Activated CD4-positive, CD25-positive, alpha-beta regulatory T cell (primary cell): ENCODE results near the gene TPO.
"Not testable (repeated sequence)": the region's sequence is repeated elsewhere in the genome, so short reads cannot be mapped to it uniquely, and the experiment has no call there.

Source experiments
- DNase-seq, 4 experiments: peaks; one replicate each; lab custom pipeline; 2025; lab: John Stamatoyannopoulos, UW

Gene TPO

GRCh38 chr2:1484131-1484884 is 71.0 kb downstream of the TPO start:
- no peak for DNase-seq

- no peak for DNase-seq
Measured at GRCh38 chr2:1486670-1487069, 73.4 kb downstream of the TPO start.

- no peak for DNase-seq
Measured at GRCh38 chr2:1487758-1488157, 74.5 kb downstream of the TPO start.

- no peak for DNase-seq
Measured at GRCh38 chr2:1488181-1488671, 75.0 kb downstream of the TPO start.

GRCh38 chr2:1488851-1489250 is 75.6 kb downstream of the TPO start:
- no peak for DNase-seq

GRCh38 chr2:1489486-1489885 is 76.2 kb downstream of the TPO start:
- DNase-seq, result no peak

- DNase-seq, result not testable (repeated sequence)
Measured at GRCh38 chr2:1490381-1490780, 77.1 kb downstream of the TPO start.

GRCh38 chr2:1491751-1492150 is 78.5 kb downstream of the TPO start:
- no peak for DNase-seq

GRCh38 chr2:1492231-1492630 is 79.0 kb downstream of the TPO start:
- not testable (repeated sequence) for DNase-seq

- DNase-seq, result no peak
Measured at GRCh38 chr2:1492711-1493430, 79.6 kb downstream of the TPO start.

GRCh38 chr2:1493431-1494126 is 80.3 kb downstream of the TPO start:
- DNase-seq, result no peak

GRCh38 chr2:1494257-1494656 is 81.0 kb downstream of the TPO start:
- DNase-seq, result no peak

GRCh38 chr2:1494906-1495305 is 81.6 kb downstream of the TPO start:
- no peak for DNase-seq

GRCh38 chr2:1495676-1496358 is 82.6 kb downstream of the TPO start:
- DNase-seq, result no peak

GRCh38 chr2:1496359-1496821 is 83.1 kb downstream of the TPO start:
- DNase-seq, result no peak

GRCh38 chr2:1497122-1497611 is 83.9 kb downstream of the TPO start:
- no peak for DNase-seq

- DNase-seq, result no peak
Measured at GRCh38 chr2:1498176-1498575, 84.9 kb downstream of the TPO start.

GRCh38 chr2:1499033-1499795 is 86.0 kb downstream of the TPO start:
- no peak for DNase-seq

- no peak for DNase-seq
Measured at GRCh38 chr2:1501038-1501851, 88.0 kb downstream of the TPO start.

GRCh38 chr2:1501991-1502390 is 88.7 kb downstream of the TPO start:
- DNase-seq, result no peak
